ENCODE data around the gene VWC2L.

VWC2L gene

GRCh38 chr2:214410918-214411554 is at the start of gene VWC2L:
Gene VWC2L, plus strand, starts transcription at chr2:214411054. Its CDS starts 3,140 bp downstream, at chr2:214414194.
- no peak for DNase-seq (ENCODE audit: low read depth in 2 of 2)

DNA sequence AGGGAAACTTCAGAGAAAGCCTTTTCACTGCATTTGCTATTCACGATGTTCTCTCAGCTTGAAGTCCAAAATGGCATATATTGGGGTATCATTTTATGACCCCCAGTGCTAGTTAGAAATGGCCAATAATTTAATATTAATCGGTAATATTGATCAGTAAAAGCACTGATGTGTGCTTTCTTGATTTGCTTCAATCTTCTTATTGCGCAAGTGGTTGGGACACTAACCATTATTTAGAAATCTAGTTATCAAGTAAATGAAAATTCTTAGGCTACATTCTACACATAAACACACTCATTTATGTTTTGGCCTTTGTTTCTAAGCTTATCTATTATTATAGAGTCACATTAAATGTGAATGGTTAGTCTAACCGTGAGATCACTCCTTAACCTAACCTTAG is 49.7 kb upstream of the VWC2L start:
- DNase-seq (ENCODE audit: low read depth in 2 of 2): no peak

DNA sequence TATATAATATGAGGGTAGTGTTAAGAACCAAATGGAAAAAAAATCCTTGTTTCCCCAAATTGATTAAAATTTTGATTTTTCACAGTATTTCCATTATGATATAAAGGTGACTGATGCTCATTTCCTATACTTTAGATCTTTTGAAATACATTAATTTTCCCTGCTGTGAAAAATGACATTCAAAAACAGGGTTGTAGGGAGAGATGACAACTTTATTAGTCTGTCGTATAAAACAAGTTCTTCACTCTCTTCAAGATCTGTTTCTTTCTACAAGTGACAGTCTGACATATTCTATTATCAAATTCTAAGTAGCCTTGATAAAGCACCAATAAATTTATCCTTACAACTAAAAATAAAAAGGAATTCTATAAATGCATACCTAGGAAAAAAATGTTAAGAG is 45.3 kb upstream of the VWC2L start:
- no peak for DNase-seq (ENCODE audit: low read depth in 2 of 2)

- DNase-seq (ENCODE audit: low read depth in 2 of 2): no peak
Measured at GRCh38 chr2:214367171-214367570, 43.7 kb upstream of the VWC2L start.

GRCh38 chr2:214376618-214377285 is 34.1 kb upstream of the VWC2L start:
- DNase-seq (ENCODE audit: low read depth in 2 of 2): no peak

GRCh38 chr2:214377286-214377624 is 33.6 kb upstream of the VWC2L start:
- no peak for DNase-seq (ENCODE audit: low read depth in 2 of 2)

DNA sequence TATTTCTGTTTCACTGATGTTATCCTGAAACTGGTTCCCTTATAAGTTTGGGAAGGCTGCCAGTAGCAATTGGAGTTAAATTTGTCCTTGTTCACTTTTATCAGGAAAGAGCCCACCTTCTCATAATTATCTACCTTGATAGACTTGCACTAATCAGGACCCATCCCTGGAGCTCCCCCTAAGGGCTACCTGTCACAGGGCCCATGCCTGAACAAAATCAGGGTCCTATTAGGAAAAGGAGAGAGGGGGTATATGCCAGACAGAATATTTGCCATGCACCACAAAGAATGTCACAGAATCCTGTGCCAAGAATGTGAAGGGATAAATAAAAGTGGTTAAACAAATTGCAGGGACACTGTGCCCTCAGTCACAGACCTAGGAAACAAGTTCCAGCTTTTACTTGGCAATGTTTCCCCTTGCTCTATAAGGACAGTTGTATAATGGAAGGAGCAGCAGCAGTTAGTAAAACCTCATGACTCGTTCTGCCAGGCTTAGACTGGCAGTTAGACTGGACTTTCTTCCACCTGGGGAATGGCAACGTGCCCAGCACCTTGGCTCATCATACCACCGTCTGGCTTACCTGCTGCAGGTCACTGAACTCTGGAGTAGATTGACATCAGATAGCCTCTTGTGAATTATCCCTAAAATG is 32.3 kb upstream of the VWC2L start:
- no peak for DNase-seq (ENCODE audit: low read depth in 2 of 2)

GRCh38 chr2:214379227-214379626 is 31.6 kb upstream of the VWC2L start:
- DNase-seq (ENCODE audit: low read depth in 2 of 2): no peak

DNA sequence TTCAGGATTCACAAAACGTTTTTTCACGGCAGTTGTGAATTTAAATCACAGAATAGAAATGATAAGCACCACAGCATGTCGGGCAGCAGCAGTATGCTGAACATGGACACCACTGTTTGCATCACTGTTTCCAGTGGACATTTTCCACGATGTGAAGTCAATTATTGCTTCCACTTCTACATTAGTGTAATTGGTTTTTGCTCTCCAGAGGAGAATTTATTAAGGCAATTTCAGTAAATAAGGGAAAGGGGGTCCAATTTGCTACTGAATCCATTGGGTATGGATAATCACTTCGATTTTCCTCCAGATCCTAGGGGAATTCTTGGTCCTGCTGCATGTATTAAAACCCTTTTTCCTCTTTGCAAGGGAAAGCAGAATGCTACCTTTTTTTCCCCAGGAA is 30.2 kb upstream of the VWC2L start:
- no peak for DNase-seq (ENCODE audit: low read depth in 2 of 2)

- DNase-seq (ENCODE audit: low read depth in 2 of 2): no peak
Measured at GRCh38 chr2:214382229-214382628, 28.6 kb upstream of the VWC2L start.

DNA sequence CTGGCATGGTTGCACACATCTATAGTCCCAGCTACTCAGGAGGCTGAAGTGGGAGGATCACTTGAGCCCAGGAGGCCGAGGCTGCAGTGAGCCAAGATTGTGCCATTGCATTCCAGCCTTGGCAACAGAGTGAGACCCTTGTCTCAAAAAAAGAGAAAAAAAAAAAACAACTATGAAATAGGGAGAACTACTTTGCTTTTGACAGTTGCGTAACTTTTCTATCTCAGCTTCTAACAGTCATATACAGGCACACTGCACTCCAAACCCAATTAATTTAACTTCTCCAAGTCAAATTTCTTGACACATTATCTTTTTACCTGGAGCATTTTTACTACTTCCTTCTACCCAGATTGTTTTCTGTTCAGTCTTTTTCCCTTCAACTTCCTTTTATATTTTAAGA is 24.1 kb upstream of the VWC2L start:
- DNase-seq (ENCODE audit: low read depth in 2 of 2): no peak

DNA sequence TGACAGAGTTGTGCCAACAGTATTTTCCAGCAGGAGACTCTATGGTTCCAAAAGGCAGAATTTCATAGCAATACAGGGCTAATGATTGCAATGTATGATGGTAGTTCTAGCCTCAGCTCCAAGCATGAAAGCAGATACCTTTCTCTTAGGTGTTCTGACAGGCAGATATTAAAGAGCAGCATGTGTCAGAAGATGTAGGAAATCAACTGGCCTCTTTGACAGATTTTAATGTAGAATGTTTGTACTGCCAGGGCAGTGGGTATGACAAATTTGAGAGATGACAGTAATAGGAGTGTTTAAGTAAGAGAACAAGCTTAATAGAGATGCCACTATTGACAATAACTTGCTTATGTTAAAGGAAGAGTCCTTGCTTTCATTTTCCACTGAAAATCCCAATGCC is 21.5 kb upstream of the VWC2L start:
- DNase-seq (ENCODE audit: low read depth in 2 of 2): no peak

GRCh38 chr2:214393796-214394195 is 17.1 kb upstream of the VWC2L start:
- DNase-seq (ENCODE audit: low read depth in 2 of 2): no peak

DNA sequence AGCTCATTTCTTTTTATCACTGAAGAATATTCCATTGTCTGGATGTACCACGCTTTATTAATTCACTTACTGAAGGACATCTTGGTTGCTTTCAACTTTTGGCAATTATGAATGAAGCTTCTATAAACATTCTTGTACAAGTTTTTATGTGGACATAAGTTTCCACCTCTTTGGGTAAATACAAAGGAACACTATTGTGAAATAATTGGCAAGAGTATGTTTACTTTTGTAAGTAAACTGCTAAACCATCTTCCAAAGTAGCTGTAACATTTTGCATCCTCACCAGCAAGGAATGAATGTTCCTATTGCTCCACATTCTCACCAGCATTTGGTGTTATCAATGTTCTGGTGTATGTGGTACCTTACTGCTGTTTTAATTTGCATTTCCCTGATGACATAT is 15.8 kb upstream of the VWC2L start:
- no peak for DNase-seq (ENCODE audit: low read depth in 2 of 2)

DNA sequence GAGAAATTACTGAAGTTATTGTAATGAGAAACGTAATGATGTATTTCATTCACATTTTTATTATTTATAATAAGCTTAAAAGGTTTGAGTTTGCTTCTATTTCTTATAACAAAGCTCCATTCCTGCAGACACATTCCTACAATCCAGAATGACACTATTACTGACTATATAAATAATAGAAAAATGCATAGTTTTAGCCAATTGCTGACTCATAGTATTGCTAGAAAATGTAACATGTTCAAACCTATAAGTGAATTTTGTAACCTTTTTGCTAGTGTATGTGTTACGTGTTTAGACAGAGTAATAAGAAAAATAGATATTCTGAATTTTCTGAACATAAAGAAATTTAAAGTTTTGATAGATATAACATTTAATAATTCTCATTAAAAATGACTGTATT is 9.3 kb upstream of the VWC2L start:
- no peak for DNase-seq (ENCODE audit: low read depth in 2 of 2)

- DNase-seq (ENCODE audit: low read depth in 2 of 2): no peak
Measured at GRCh38 chr2:214410128-214410775, 602 bp upstream of the VWC2L start.

- no peak for DNase-seq (ENCODE audit: low read depth in 2 of 2)
Measured at GRCh38 chr2:214412679-214413078, 1.8 kb downstream of the VWC2L start.

- no peak for DNase-seq (ENCODE audit: low read depth in 2 of 2)
Measured at GRCh38 chr2:214436470-214436869, 25.6 kb downstream of the VWC2L start.

DNA sequence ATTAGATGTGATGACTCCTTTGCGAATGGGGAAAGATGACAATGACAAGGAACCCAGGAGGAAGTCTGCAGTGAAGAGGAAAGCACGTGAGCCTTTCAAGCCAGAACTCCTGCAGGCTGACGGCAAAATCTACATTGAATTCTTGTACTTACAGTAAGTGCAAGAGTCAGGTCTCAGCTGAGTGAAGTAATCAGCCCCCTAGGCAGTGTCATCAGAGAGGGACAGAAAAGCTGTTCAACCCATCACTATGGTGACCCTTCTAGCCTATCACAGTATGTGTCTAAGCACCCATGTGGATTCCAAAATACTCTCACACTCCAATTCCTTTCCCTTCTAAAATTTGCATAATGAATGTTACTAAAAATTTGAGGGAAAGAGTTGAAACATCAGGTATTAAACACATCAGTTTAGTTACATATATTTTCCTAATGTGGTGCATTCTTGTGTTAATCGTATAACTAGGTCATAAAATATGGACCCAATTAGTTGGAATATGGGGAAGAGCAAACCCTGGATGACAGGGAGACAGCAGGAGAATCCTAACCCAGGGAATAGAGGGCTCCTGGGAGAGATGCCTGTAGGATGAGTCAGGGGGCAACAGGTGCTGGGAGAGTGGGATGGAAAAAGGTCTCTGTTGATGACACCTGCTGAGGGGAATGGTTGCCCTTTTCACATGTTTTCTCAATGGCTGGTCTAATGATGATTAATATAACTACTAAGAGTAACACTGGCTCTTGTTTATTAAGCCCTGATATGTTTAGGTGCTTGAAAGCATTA is 39.5 kb downstream of the VWC2L start:
- no peak for DNase-seq (ENCODE audit: low read depth in 2 of 2)

GRCh38 chr2:214451516-214452275 is 40.8 kb downstream of the VWC2L start:
- no peak for DNase-seq (ENCODE audit: low read depth in 2 of 2)
